Measurements from ENCODE around the gene PHF14. TPM values are rescaled to one million over a fixed set of nuclear protein-coding genes. Genes with fewer than 3 reads are reported as not detected.

PHF14 gene
- total and polyA plus RNA-seq, 5 donors from 2014 or later, result 7.7 to 31.1 (median 9.3) TPM

DNA sequence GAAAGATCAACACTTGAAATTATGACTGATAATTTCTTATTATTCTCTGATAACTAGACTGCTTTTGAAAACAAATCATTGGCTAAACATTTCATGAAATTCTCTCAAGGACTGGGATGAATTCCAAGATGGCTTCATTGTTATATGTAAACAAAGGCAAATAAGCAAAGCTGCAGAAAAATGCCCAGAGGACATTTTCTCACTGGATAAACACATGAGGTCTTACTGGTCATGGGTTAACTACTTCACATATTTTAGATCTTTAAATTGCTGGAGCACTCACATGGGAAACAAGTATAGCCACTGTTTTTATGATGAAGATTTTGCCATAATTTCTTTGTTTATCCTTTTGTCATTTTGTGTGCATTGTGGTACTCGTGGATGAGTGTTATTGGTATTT lies 239.1 kb downstream of the PHF14 start:
- no peaks in the 10 kb centered on the region for H3K4me1 ChIP-seq (ENCODE audit: control insufficient read depth, insufficient read depth, low read length, poor library complexity, severe bottlenecking)
- no peak overlapping the region for H3K4me3 ChIP-seq (ENCODE audit: low read depth, low read length)
- H3K27me3 Mint-ChIP-seq, result peaks cover 8% of the 10 kb centered on the region
- H3K9me3 ChIP-seq (ENCODE audit: control insufficient read depth in 2 of 2, low read length in 2 of 2), result no peaks in the 10 kb centered on the region
- H3K4me3 Mint-ChIP-seq, result no peak overlapping the region
- no peaks in the 10 kb centered on the region for H3K36me3 Mint-ChIP-seq
- peaks cover 9% of the 10 kb centered on the region for H3K27me3 ChIP-seq (ENCODE audit: control insufficient read depth, insufficient read depth, low read length)
- no peak overlapping the region for H3K27ac ChIP-seq (ENCODE audit: insufficient read depth, low read length, poor library complexity, severe bottlenecking)
- H3K9me3 Mint-ChIP-seq, result no peaks in the 10 kb centered on the region
- H3K27ac Mint-ChIP-seq, result no peak overlapping the region
- ATAC-seq (ENCODE audit: low read depth in 2 of 2), result no peak
- no peaks in the 10 kb centered on the region for H3K4me1 Mint-ChIP-seq
- no peak for DNase-seq
- H3K36me3 ChIP-seq (ENCODE audit: control insufficient read depth, insufficient read depth, low read length), result no peaks in the 10 kb centered on the region

DNA sequence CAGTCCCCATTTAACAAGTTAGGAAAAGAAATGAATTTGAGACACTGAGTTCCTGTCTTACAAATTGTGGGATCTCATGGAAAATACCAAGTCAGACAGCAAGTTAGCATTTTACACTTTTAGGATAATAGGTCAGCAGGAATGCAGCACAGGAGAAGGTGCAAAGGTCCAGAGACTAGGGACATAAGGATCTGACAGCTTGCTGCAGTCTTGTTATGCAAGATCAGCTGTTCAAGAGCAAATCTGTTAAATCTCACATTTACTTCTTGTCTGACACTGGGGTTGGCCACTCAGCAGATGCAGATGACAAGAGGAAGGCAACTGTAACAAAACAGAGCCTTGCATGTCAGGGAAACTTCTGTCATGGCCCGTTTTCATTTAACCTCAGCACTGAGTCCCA lies 239.6 kb downstream of the PHF14 start:
- peaks cover 8% of the 10 kb centered on the region for H3K27me3 Mint-ChIP-seq
- H3K36me3 Mint-ChIP-seq, result no peaks in the 10 kb centered on the region
- H3K9me3 Mint-ChIP-seq, result no peaks in the 10 kb centered on the region
- H3K4me1 Mint-ChIP-seq, result no peaks in the 10 kb centered on the region
- Histone ChIP-seq H3K27me3 (ENCODE audit: control insufficient read depth, insufficient read depth, low read length) (peaks cover 9% of the 10 kb centered on the region), H3K4me3 (ENCODE audit: low read depth, low read length) (no peak overlapping the region), H3K36me3 (ENCODE audit: control insufficient read depth, insufficient read depth, low read length) (no peaks in the 10 kb centered on the region), H3K4me1 (ENCODE audit: control insufficient read depth, insufficient read depth, low read length, poor library complexity, severe bottlenecking) (no peaks in the 10 kb centered on the region), H3K27ac (ENCODE audit: insufficient read depth, low read length, poor library complexity, severe bottlenecking) (no peak overlapping the region), H3K9me3 (ENCODE audit: control insufficient read depth in 2 of 2, low read length in 2 of 2) (no peaks in the 10 kb centered on the region)
- no peak for ATAC-seq (ENCODE audit: low read depth in 2 of 2)
- no peak overlapping the region for H3K27ac Mint-ChIP-seq
- no peak for DNase-seq
- H3K4me3 Mint-ChIP-seq, result no peak overlapping the region

DNA sequence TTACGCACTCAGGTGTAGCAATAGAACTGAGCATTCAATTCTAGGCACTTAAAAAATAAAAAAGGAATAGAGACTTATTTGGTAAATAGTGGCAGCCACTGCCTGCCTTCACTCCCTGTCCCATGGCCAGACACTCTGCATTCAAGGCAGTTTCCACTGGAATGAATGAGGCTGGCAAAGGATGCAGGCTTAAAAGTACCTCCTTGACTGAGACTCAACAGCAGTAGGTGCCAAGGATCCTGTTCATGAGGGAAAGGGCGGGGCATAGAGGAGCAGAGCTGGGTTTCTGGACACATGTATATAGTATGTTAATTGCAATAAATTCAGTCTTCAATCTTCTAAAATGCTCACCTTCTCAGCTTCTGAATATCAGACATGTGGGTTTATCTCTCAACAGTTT lies 242.6 kb downstream of the PHF14 start:
- Mint-ChIP-seq H3K4me1 (no peaks in the 10 kb centered on the region), H3K27me3 (peaks cover 4% of the 10 kb centered on the region), H3K9me3 (no peaks in the 10 kb centered on the region), H3K27ac (no peak overlapping the region), H3K4me3 (no peak overlapping the region), H3K36me3 (no peaks in the 10 kb centered on the region)
- Histone ChIP-seq H3K9me3 (ENCODE audit: control insufficient read depth in 2 of 2, low read length in 2 of 2) (no peaks in the 10 kb centered on the region), H3K27me3 (ENCODE audit: control insufficient read depth, insufficient read depth, low read length) (peaks cover 7% of the 10 kb centered on the region), H3K4me1 (ENCODE audit: control insufficient read depth, insufficient read depth, low read length, poor library complexity, severe bottlenecking) (no peaks in the 10 kb centered on the region), H3K4me3 (ENCODE audit: low read depth, low read length) (no peak overlapping the region), H3K36me3 (ENCODE audit: control insufficient read depth, insufficient read depth, low read length) (no peaks in the 10 kb centered on the region), H3K27ac (ENCODE audit: insufficient read depth, low read length, poor library complexity, severe bottlenecking) (no peak overlapping the region)
- ATAC-seq (ENCODE audit: low read depth in 2 of 2) (no peak), DNase-seq (no peak)

DNA sequence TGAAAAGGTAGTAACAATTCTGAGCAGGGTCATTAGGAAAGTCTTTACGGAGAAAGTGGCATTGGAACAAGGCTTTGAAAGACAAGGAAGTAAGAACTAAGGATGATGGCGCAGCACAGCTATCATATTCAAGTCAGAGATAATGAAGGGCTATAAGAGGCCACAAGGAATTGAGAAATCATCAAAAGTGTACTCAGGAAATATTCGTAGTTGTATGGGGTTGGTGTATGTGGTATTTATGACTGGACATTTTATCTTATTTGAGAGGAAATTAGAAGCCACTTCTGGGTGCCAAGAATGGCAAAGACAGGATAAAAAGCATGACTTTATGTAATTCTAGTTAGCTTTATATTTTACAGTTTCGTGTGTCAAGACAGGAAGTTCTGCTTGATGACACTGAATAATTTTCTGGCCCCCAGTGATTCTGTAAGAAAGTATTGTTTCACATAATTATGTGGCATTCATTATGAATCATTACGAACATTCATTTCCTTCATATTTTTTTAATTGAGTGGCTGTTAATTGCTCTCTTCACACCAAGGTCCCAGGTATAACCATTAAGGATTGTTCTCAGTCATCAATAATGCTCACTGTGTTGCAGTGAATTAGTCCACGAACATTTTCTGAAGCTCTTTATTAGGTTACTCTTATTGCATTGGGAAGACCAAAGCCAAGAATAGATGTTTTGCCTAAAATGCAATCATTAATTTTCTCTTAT lies 244.3 kb downstream of the PHF14 start:
- no peak overlapping the region for H3K27ac ChIP-seq (ENCODE audit: insufficient read depth, low read length, poor library complexity, severe bottlenecking)
- no peaks in the 10 kb centered on the region for H3K36me3 ChIP-seq (ENCODE audit: control insufficient read depth, insufficient read depth, low read length)
- Mint-ChIP-seq H3K27me3 (peaks cover 4% of the 10 kb centered on the region), H3K27ac (no peak overlapping the region), H3K4me1 (no peaks in the 10 kb centered on the region), H3K4me3 (no peak overlapping the region), H3K9me3 (no peaks in the 10 kb centered on the region), H3K36me3 (no peaks in the 10 kb centered on the region)
- no peaks in the 10 kb centered on the region for H3K4me1 ChIP-seq (ENCODE audit: control insufficient read depth, insufficient read depth, low read length, poor library complexity, severe bottlenecking)
- no peaks in the 10 kb centered on the region for H3K9me3 ChIP-seq (ENCODE audit: control insufficient read depth in 2 of 2, low read length in 2 of 2)
- DNase-seq (no peak), ATAC-seq (ENCODE audit: low read depth in 2 of 2) (no peak)
- H3K4me3 ChIP-seq (ENCODE audit: low read depth, low read length), result no peak overlapping the region
- H3K27me3 ChIP-seq (ENCODE audit: control insufficient read depth, insufficient read depth, low read length), result peaks cover 7% of the 10 kb centered on the region
